Nephron progenitor cell (in vitro differentiated cells): ENCODE measurements around the gene JARID2.
A peak's percentile ranks its signal among the peaks of the same experiment; 100 is the strongest.

Source experiments
- DNase-seq: peaks from one replicate; pipeline ENCODE4 v3.0.0; 2021
- H3K27ac Mint-ChIP-seq: 2 replicates; pipeline ENCODE4 v1.8.0; 2021; ENCODE audit warnings: mild to moderate bottlenecking, moderate library complexity, mixed read lengths
- H3K27me3 Mint-ChIP-seq: 2 replicates; pipeline ENCODE4 v1.8.0; 2021; ENCODE audit warnings: mild to moderate bottlenecking, low read depth, mixed read lengths; ENCODE audit not compliant: poor library complexity
- H3K36me3 Mint-ChIP-seq: 2 replicates; pipeline ENCODE4 v1.8.0; 2021; ENCODE audit warnings: low read depth, mixed read lengths
- H3K4me1 Mint-ChIP-seq: 2 replicates; pipeline ENCODE4 v1.8.0; 2021; ENCODE audit warnings: mixed read lengths
- H3K4me3 Mint-ChIP-seq: 2 replicates; pipeline ENCODE4 v1.8.0; 2021; ENCODE audit warnings: mild to moderate bottlenecking, moderate library complexity, mixed read lengths
- H3K9me3 Mint-ChIP-seq: 2 replicates; pipeline ENCODE4 v1.8.0; 2021; ENCODE audit warnings: mild to moderate bottlenecking, moderate library complexity, mixed read lengths
- TF ChIP-seq, protein P1 (sequence below): fragments of 200-600 bp; sonication (generic); IDR thresholded peaks from 2 replicates; pipeline ENCODE4 v1.5.0; 2021; ENCODE audit warnings: antibody characterized with exemption

JARID2 gene

DNA sequence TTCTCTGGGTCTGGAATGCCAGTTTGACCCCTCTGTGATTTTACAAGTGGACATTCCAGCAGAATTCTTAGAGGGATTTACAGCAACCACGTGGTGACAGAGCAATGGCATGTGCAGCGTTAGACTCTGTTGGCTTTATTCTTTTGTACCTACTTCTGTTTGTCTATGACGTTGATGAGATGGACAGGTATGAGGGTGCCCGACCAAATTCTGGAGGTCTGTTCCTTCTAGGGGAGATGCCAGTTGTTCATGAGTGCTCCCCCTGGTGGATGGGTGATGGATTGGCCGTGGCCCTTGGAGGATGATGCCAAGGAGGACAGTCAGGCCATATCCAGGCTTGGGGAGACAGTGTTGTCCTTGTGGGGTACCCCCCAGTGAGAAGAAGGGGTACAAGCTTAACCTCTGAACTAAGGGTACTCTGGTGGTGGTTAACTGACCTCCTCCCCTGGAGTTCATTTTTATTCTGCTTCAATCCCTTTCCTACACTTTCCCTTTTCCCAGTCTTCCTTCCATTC lies 218.4 kb downstream of the JARID2 start:
- Mint-ChIP-seq H3K27me3 (no peaks in the 10 kb centered on the region), H3K9me3 (no peaks in the 10 kb centered on the region), H3K4me3 (no peak overlapping the region), H3K27ac (no peak overlapping the region), H3K36me3 (peaks cover 58% of the 10 kb centered on the region), H3K4me1 (peaks cover 28% of the 10 kb centered on the region)
- TF ChIP-seq, protein P1, sequence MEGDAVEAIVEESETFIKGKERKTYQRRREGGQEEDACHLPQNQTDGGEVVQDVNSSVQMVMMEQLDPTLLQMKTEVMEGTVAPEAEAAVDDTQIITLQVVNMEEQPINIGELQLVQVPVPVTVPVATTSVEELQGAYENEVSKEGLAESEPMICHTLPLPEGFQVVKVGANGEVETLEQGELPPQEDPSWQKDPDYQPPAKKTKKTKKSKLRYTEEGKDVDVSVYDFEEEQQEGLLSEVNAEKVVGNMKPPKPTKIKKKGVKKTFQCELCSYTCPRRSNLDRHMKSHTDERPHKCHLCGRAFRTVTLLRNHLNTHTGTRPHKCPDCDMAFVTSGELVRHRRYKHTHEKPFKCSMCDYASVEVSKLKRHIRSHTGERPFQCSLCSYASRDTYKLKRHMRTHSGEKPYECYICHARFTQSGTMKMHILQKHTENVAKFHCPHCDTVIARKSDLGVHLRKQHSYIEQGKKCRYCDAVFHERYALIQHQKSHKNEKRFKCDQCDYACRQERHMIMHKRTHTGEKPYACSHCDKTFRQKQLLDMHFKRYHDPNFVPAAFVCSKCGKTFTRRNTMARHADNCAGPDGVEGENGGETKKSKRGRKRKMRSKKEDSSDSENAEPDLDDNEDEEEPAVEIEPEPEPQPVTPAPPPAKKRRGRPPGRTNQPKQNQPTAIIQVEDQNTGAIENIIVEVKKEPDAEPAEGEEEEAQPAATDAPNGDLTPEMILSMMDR, result peak; percentile 32
- DNase-seq, result no peak

DNA sequence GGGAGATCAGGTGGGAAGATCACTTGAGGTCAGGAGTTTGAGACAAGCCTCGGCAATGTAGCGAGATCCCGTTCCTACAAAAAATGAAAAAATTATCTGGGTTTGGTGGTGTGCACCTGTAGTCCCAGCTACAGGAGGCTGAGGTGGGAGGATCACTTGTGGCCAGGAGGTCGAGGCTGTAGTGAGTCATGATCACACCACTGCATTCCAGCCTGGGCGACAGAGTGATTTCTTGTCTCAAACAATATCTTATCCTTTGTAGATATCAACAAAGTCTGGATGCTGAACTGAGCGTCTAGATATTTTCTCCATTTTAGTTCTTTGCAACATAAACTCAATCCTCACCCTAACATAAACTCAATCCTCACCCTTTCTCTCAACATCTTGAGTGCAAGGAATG lies 219.3 kb downstream of the JARID2 start:
- DNase-seq, result no peak

DNA sequence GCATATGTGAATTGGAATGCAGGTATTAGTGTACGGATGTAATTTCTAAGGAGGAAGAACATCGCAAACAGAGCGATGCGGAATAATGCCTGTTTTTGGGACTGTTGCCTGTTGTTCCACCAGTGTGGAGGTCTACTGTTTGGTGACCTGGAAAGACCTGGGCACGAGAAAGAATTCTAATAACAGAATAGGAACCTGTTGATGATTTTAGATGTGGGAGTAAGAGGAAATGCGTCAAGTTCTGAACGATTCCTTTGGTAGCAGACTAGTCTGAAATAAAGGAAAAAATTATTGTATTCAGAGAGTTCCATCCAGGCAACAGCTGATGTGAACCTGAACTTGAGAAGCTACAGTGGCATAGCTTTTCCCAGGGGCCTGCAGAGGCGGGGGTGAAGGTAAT lies 224.9 kb downstream of the JARID2 start:
- H3K27ac Mint-ChIP-seq, result no peak overlapping the region
- peaks cover 31% of the 10 kb centered on the region for H3K4me1 Mint-ChIP-seq

More for the DNA sequence above, 219.3 kb downstream of the JARID2 start:
- Mint-ChIP-seq H3K4me1 (peaks cover 19% of the 10 kb centered on the region), H3K36me3 (peaks cover 58% of the 10 kb centered on the region), H3K27me3 (no peaks in the 10 kb centered on the region), H3K9me3 (no peaks in the 10 kb centered on the region), H3K4me3 (no peak overlapping the region), H3K27ac (no peak overlapping the region)
- TF ChIP-seq, protein P1, result no peak

GRCh38 chr6:15472621-15473020 lies 226.8 kb downstream of the JARID2 start:
- peaks cover 48% of the 10 kb centered on the region for H3K4me1 Mint-ChIP-seq
- H3K36me3 Mint-ChIP-seq, result peaks cover 50% of the 10 kb centered on the region
- H3K27me3 Mint-ChIP-seq, result no peaks in the 10 kb centered on the region
- no peak for DNase-seq
- H3K27ac Mint-ChIP-seq, result peak overlapping the region; percentile 43
- TF ChIP-seq, protein P1, result no peak
- H3K4me3 Mint-ChIP-seq, result no peak overlapping the region
- H3K9me3 Mint-ChIP-seq, result no peaks in the 10 kb centered on the region

More for the DNA sequence above, 224.9 kb downstream of the JARID2 start:
- H3K9me3 Mint-ChIP-seq, result no peaks in the 10 kb centered on the region
- H3K36me3 Mint-ChIP-seq, result peaks cover 49% of the 10 kb centered on the region
- H3K27me3 Mint-ChIP-seq, result no peaks in the 10 kb centered on the region
- DNase-seq, result no peak
- no peak overlapping the region for H3K4me3 Mint-ChIP-seq
- TF ChIP-seq, protein P1, result no peak

GRCh38 chr6:15473174-15473573 lies 227.3 kb downstream of the JARID2 start:
- no peaks in the 10 kb centered on the region for H3K27me3 Mint-ChIP-seq
- no peaks in the 10 kb centered on the region for H3K9me3 Mint-ChIP-seq
- H3K36me3 Mint-ChIP-seq, result peaks cover 50% of the 10 kb centered on the region
- DNase-seq, result no peak
- no peak overlapping the region for H3K4me3 Mint-ChIP-seq
- TF ChIP-seq, protein P1, result no peak
- H3K27ac Mint-ChIP-seq, result no peak overlapping the region
- H3K4me1 Mint-ChIP-seq, result peaks cover 52% of the 10 kb centered on the region

GRCh38 chr6:15473741-15474161 lies 227.9 kb downstream of the JARID2 start:
- Mint-ChIP-seq H3K27ac (no peak overlapping the region), H3K4me3 (no peak overlapping the region), H3K9me3 (no peaks in the 10 kb centered on the region)

More at GRCh38 chr6:15473741-15474161, 227.9 kb downstream of the JARID2 start:
- DNase-seq, result no peak
- no peaks in the 10 kb centered on the region for H3K27me3 Mint-ChIP-seq
- TF ChIP-seq, protein P1, result no peak
- peaks cover 50% of the 10 kb centered on the region for H3K36me3 Mint-ChIP-seq
- H3K4me1 Mint-ChIP-seq, result peaks cover 51% of the 10 kb centered on the region
